GM04503 (cell line): ENCODE measurements around the gene PRELP.
A peak's percentile ranks its signal among the peaks of the same experiment; 100 is the strongest.
"Not testable (repeated sequence)": the region's sequence is repeated elsewhere in the genome, so short reads cannot be mapped to it uniquely, and the experiment has no call there.

Experiments used
- DNase-seq: peaks from one replicate; pipeline ENCODE4 v3.0.0-alpha.2; 2012; ENCODE audit warnings: low read depth

The PRELP gene

DNA sequence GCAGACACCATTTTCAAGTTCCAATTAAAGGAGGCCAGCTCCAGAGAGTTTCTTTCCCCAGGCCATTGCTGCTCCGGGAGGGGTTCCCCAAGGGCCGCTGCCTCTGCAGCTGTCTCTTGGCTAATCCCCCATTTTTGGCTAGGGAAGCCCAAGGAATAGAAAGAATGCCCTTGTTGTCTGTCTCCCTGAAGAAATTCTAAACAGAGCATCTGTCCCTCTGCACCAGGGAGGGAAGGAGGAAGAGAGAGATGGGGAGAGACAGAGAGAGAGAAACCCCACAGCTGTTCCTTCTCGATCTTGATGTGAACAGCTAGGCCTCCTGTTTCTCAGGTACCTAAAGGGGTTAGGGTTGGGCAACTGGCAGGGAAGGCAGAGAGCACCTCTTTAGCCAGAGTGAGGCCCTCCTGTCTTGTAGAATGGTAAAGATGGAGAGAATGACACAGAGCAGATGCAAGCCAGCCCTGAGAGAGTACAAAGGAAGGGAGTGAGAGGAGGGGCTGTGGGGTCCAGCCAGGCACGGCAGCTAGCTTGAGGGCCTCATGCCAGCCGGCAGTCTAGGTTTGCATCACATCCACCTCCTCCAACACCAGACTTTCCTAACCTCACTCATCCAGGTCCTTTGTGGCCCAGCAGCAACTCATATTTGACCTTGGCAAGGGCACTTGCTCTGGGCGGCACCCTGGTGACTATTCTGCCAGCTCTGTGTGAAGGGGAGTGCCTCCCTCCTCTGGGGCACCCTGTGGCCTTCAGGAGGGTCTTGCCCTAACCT, 31.4 kb downstream of the PRELP start:
- DNase-seq: no peak

DNA sequence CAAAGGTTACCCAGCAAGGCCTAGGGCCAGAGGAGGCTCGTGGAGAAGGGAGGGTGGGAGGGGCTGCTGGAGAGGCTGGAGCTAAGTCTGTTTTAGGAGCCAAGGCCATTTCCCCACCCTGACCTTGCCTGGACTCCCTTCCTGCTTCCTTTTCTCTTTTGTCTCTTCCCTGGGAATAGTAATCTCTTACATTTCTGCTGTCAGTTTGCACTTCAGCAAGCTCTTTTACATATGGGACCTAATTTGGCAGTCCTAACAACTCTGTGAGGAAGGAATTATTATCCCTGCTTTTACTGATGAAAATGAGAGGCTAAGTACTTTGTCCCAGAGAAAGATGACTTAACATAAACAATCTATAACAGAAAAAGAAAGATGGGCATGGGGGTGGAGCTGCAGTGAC, 32.2 kb downstream of the PRELP start:
- no peak for DNase-seq

DNA sequence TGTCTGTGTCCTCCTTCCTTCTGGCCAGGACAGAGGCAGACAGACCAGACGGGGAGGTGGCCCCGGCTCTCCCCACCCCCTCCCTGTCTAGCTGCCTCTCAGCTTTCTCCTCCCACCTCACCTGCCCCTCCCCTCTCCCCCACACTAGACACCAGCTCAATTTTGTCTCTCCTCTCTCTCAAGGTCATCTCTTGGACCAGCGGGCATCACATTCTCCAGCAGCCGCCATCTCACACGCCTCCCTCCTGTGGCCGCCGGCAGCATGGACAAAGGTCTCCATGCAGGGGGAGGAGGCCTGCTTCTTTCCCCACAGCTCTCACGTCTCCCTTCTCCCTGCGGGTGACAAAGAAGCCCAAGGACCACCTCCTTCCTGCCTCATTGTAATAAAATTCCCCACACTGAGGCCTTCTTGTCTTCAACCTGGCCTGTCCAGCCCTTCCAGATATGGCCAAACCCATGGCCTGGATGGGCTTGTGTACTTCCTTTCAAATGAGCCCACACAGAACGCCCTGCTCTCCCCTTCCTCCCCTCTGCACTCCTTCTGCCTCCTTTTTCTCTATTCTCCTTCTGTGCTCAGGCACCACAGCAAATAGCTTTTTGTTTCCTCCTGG, 33.0 kb downstream of the PRELP start:
- no peak for DNase-seq

DNA sequence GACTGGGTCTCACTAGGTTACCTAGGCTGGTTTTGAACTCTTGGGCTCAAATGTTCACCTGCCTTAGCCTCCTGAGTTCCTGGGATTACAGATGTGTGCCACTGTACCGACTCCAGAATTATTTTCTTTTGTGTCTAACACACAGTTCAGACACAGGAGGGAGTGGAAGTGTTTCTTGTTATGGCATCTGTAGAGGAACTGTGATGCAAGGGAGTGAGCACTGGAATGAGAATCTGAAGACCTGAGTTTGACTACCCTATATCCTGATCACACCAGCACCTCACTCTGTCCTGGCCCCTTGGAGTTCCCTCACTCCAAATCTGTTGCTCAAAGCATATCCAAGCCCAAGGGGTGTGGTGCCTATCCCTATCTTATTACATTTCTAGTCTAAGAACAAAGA, 33.5 kb downstream of the PRELP start:
- no peak for DNase-seq

DNA sequence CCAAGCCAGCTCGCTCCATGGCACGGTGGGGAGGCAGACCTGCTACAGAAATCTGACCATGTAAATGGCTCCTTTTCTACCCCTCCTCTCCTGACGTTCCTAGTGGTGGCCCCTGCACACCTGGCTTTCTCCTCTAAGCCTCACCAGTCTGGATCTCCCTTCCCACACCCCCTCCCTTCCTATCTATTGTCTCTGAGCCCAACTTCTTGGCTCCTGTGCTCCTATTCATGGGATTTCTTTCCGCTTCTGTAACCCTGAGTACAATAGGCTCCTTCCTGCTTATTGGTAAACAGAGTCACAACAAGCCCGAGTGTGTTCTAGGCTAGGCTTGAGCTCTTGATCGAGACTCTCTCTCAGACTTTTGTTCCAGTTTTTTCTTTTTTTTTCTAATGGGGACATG, 35.9 kb downstream of the PRELP start:
- no peak for DNase-seq

DNA sequence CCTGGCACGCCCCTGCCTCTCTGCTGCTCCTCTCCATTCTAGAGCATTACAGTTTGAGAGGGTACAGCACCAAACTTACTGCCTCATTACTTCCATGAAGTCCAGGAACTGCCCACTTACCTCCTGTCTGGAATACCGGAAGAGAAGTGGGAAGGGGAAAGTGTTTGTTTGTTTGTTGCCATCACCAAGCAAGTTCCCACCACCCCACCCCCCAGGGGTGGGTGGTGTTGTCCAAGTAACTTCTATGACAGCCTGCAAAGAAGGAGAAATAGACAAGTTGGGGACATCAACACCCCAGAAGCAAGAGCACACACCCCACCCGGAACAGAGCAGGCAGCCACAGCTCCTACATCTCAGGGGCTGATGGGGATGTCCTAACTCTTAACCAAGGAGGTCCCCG, 36.3 kb downstream of the PRELP start:
- no peak for DNase-seq

DNA sequence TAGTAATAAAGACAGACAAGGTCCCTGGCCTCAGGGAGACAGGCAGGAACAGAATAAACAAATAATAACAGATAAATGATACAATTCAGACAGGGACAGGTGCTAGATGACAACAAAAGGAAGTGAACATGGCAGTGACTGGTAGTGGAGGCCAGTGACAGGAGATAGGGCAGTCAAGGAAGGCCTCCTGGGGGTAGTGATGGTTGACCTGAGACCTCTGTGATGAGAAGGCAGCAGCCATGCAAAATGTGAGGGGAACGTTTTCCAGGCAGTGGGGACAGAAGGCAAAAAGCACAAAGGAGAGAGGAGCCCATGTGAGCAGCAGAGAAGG, 36.9 kb downstream of the PRELP start:
- DNase-seq: no peak

DNA sequence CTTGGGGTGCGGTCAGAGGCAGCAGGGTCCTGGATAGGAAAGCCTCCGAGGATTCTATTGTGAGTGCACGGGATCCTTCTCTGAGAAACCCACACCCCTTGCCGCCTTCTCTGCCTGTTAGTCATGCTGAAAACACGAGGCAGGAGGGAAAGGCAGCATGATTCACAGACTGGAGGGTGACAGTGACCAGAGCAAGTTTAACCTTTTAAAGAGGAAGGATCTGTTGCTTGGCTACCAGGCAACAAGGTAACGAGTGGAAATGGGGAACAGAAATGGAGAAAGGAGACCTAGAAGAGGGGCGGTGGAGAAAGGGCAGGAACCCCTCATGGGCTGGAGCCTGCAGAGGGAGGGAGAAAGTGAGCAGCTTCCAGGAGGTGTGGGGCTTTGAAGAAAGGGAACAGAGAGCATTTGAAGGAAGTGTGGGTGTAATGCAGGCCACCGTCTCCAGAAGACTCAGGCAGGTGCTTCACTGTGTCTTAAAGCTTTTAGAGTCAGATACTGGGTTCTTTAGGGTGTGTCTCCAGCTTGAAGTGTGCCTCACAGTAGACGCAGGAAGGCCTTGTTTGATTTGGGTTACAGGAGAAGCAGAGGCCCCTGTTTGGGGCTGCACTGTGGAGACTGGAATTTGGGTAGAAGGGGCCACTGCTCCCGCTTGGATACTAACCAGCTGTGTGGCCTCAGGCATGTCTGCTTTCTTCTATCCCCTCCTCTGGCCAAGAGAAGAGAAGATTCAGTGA, 37.4 kb downstream of the PRELP start:
- DNase-seq: peak; percentile 90

DNA sequence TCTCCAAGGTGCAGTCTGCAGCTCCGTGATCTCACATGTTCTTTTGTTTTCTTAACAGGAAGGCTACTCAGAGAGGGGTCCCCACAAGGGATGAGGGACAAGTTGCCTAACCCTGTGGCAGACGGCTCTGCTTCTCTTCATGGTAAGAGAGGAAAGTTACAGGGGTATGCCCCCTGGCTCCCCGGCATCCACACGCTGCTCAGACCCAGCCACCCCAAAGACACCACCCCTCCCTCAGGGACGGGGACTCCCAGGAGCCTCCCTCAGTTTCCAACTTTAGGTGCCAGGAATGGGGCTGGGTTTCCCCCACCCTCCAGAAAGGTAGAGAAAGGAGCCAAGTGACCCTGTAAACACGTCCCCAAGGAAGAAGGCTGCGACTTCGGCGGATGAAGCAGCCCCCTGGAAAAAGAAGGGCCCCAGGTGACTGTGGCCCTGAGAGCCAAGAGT, 38.0 kb downstream of the PRELP start:
- no peak for DNase-seq

DNA sequence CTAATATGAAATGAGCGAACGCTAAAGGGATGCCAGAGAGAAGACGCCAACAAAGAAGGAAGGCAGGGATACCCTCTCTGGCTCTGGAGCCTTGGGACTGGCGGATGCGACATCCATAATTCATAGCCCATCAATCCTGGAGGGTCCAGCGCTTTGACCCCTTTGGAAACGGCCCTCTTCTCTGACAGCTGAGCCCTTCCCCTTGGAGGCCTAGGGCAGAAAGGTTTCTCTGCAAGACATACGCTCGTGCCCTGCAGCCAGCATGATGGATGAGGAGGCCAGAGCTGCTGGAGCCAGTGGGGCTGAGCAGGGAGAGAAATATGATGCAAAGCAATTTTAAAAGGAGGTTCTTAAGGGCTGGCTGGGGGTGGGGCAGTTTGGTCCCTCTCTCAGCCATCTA, 40.6 kb downstream of the PRELP start:
- no peak for DNase-seq

DNA sequence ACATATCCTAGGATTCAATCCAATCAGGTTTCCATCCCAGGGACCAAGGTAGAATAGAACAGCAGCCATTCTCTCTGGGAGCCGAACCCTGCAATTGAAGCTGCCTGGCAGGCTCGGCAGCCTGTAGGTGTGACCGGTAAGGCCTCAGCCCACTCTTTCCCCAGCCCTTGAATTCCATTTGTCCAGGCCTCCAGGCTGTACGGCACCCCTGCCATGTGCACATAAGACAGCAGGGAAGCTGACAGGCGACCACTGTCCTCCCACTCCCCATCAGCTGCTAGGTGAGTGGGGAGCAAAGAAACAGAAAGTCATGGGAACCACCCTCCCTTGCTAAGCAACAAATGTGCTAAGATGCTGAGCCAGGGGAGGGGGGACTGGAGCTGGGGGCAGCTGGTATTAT, 41.3 kb downstream of the PRELP start:
- DNase-seq: no peak

DNA sequence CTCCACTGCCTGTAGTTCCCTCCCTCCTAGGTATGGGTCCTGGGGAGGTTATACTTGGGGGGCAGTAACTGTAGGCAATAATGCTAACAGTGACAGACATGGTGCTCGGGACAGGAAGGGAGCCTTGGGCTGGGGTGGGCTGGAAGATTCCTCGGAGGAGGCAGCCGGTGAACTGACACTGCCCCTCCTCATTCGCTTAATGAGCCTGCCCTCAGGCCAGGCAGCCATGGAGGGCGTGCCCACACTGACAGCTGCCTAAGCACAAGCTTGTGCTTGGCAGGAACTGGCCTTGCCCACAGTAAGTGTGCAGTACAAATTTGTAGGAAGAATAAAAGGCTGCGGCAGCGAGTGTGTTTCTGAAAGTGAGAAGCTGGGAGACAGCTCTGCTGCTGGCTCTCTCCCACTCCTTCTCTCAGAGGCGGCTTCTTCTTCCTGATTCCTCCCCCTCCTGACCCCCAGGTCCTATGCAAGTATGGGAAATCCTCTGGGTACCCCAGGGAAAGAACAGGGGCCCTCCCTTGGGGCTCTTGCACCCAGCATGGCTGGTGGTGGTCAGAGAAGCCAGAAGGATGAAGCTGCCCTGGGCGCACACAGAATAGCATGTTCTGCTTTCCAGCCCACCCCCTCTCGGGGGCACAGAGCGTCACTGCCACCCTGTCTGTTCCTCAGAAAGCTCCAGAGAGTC, 42.0 kb downstream of the PRELP start:
- no peak for DNase-seq

DNA sequence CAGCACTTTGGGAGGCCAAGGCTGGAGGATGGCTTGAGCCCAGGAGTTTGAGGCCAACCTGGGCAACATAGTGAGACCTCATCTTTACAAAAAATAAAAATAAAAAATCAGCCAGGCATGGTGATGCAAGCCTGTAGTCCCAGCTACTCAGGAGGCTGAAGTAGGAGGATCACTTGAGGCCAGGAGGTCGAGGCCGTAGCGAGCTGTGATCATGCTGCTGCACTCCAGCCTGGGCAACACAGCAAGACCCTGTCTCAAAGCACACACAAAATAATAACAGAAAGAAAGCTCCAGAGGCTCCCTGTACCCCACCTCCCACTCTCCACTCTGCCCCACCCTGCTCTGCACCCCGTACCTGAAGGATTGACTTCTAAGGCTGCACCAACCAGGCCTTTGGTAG, 42.5 kb downstream of the PRELP start:
- DNase-seq: not testable (repeated sequence)

DNA sequence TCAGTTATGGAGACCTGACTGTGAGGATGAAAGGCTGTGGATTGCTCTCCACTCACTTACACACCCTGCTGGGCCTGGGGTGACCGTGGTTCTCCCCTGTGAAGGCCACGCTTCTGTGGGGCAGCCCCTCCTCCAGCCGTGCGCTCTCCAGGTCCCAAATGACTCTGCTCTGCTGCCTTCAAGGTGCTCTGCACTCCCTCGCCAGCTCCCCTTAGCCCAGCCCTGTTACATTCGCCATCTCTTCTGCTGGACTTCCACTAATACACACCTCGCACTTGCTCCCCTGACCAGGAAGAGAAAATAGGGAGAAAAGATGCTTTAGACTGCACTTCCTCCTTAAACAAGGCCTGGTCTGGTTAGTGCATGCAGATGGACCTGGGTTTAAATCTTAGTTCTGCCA, 42.9 kb downstream of the PRELP start:
- no peak for DNase-seq

DNA sequence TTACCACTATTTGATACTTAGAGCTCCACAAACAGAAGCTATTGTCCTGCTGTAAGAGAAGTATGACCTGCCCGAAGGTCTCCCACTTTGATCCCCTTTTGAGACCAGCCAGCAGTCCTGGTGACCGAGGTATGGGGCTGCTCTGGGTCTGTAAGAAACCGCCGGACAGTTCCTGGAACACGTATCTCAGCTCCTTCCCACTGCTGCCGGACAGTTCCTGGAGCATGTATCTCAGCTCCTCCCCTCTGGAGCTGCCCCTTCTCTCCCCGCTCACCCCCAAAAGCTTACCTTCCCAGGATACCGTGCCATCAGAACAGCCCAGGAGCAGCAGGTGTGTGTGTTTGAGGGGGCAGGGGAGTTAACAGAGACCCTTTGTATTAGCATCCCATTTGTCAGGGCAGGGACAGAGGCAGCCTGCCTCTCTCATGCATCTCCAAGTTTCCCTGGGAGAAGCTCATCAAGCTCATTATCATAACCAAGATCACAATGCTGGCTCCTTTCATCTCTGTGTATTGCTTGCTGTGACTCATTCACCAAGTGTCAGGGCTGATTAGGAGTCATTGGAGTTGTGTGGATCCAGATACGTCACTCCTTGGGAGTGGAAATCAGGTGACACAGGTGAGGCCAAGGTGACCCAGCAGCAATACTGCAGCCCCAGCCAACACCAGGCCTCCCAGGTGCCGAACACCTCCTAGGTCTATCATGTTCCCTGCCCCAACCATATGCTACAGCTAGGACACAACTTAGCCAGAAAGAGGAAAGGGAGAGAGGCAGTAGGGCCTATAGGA, 43.6 kb downstream of the PRELP start:
- DNase-seq: no peak

DNA sequence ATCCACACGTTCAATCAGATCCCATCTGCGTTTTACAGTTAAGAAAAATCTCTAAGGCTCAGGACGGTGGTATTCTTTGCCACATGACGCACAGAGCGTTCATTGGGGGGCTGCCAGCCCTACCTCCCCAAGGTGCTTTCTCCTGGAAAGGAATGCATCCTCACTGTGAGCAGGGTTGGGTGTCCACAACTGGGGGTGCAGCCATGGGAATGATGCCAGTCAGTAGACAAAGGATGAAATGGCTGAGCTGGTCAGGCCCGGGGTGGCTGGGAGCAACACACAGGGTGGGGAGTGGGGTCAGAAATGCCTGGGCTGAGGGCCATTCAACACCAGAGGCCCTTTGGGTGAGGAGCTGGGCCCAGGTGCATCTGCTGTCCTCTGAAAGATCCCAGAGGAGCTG, 44.3 kb downstream of the PRELP start:
- no peak for DNase-seq

DNA sequence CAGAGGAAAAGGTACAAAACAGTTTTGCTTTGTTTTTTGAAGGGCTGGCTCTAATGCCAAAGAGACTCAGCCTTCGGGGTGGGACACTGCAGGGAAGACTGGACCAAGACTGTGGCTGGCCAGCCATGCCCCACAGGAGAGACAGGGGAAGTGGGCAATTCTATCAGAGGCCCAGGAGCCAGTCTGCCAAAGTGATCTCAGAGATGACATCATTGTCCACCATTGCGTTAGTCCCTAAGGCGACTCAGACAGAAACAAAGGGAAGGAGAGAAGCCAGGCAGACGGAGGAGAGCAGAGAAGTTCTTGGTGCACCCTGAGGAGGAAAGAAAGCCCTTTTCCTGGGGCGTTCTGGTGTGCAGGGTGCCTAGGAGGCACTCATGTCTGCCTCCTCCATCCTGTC, 44.7 kb downstream of the PRELP start:
- DNase-seq: no peak

DNA sequence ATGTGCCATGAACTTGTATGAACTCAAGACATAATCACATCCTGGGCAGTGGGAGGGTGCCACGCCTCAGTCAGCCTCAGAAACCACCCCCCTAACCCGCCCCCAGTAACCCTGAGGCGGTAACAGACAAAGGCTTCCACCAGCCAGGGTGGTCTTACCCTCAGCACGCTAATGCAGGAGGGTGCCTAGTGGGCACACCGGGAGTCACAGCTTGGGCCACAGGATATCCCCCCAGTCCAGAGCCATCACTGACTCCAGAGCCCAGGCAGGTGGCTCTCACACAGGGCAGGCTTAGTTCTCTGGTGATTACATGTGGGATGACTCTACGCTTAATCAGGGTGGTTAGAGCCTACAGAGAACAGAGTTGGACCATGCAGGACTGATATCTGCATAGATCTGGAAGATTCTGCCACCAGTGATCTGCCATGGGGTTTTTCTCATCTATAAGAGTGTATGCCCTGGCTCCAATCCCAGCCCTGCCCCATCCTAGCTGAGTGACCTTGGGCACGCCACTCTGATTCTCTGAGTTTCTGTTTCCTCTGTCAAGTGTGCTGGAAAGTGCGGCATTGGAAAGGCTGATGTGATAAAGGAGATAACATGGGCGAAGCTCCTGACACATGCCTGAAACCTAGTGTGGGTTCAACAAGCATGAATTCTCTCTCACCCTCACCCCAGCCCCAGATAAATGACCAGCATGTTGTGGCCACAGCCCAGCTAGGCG, 45.6 kb downstream of the PRELP start:
- no peak for DNase-seq

DNA sequence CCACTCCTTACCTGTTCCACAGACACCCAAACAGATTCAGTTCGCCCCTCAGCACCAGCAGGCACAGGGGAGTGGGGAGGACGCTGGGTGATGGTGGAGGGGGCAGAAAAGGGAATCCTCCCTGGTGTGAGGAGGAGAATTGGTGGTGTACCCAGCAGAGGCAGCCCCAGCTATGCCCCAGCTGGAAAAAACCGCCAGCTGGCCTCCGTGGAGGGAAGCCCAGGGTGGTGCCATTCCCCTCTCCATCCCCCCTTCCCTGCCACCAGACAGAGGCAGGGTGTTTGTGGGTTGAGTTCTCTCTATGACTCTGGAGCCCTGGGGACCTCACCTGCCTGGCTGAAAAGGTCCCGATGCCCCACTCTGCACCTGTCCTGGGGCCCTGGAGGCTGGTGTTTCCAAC, 46.2 kb downstream of the PRELP start:
- DNase-seq: no peak

DNA sequence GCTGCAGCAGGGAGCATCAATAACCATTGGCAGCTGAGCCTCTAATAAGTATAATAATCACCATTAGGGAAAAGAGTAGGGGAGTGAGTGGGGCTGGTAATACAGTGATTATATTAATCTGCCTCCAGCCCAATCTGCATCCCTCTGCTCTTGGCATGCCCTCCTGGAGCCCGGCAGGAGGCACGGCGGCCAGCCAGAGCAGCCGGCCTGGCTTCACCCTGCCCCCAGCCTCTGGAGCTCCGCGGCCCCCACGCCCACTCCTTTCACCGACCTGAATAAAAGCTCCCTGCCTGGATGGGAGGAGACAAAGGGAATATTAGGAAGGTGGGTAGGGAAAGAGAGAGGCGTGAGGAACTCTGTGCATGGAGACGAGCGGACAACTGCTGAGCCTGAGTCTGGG, 46.6 kb downstream of the PRELP start:
- no peak for DNase-seq

DNA sequence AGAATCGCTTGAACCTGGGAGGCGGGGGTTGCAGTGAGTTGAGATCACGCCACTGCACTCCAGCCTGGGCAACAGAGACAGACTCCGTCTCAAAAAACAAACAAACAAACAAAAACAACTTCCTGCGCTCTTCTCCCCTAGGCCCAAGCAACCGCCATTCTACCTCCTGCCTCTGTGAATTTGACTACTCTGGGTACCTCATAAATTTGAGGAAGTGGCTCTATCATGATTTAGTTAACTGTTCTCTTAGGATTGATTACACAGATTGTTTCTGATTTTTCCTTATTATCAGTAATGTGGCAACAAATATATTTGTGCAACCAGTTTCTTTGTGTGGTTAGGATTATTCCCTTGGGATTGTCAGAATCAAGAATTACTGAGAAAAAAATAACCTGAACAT, 48.1 kb downstream of the PRELP start:
- no peak for DNase-seq
